Measurements from ENCODE around the gene SEMA3A.

Gene SEMA3A

GRCh38 chr7:84210301-84210700 is 15.7 kb upstream of the SEMA3A start:
- H3K4me2 ChIP-seq (ENCODE audit: low read depth, low read length, poor library complexity, severe bottlenecking): no peak overlapping the region
- H3K27ac ChIP-seq (ENCODE audit: low read depth, low read length): no peak overlapping the region
- no peaks in the 10 kb centered on the region for H3K79me2 ChIP-seq (ENCODE audit: insufficient read depth, low read length)
- no peak overlapping the region for H2AFZ ChIP-seq (ENCODE audit: low read depth, low read length, severe bottlenecking)
- H3K9ac ChIP-seq (ENCODE audit: low read length): no peak overlapping the region
- H3F3A ChIP-seq (ENCODE audit: insufficient read depth): no peaks in the 10 kb centered on the region
- no peaks in the 10 kb centered on the region for H3K9me3 ChIP-seq (ENCODE audit: insufficient read depth, low read length)
- H3K9me2 ChIP-seq (replicated peaks; ENCODE audit: insufficient read depth, low read length): no peaks in the 10 kb centered on the region
- H4K20me1 ChIP-seq (ENCODE audit: low read depth, low read length): no peaks in the 10 kb centered on the region
- no peaks in the 10 kb centered on the region for H3K27me3 ChIP-seq (ENCODE audit: low read length)
- no peaks in the 10 kb centered on the region for H3K36me3 ChIP-seq (ENCODE audit: low read length)
- TF ChIP-seq EZH2phosphoT487 (conservative IDR thresholded peaks at IDR 0.05; ENCODE audit: low read length): no peak
- no peak for TF ChIP-seq CTCF (IDR thresholded peaks at IDR 0.05; ENCODE audit: insufficient read depth, low read length, poor library complexity, severe bottlenecking)
- no peak overlapping the region for H3K4me3 ChIP-seq (ENCODE audit: insufficient read depth, low read length, poor library complexity, severe bottlenecking)

GRCh38 chr7:84209006-84209405 is 14.4 kb upstream of the SEMA3A start:
- Histone ChIP-seq H3K9me3 (ENCODE audit: insufficient read depth, low read length) (no peaks in the 10 kb centered on the region), H3K4me2 (ENCODE audit: low read depth, low read length, poor library complexity, severe bottlenecking) (no peak overlapping the region), H3K4me3 (ENCODE audit: insufficient read depth, low read length, poor library complexity, severe bottlenecking) (no peak overlapping the region), H4K20me1 (ENCODE audit: low read depth, low read length) (no peaks in the 10 kb centered on the region), H3K9ac (ENCODE audit: low read length) (no peak overlapping the region), H3K27ac (ENCODE audit: low read depth, low read length) (no peak overlapping the region), H3K79me2 (ENCODE audit: insufficient read depth, low read length) (no peaks in the 10 kb centered on the region), H3K36me3 (ENCODE audit: low read length) (no peaks in the 10 kb centered on the region), H3K9me2 (replicated peaks; ENCODE audit: insufficient read depth, low read length) (no peaks in the 10 kb centered on the region), H3K27me3 (ENCODE audit: low read length) (no peaks in the 10 kb centered on the region), H3F3A (ENCODE audit: insufficient read depth) (no peaks in the 10 kb centered on the region), H2AFZ (ENCODE audit: low read depth, low read length, severe bottlenecking) (no peak overlapping the region)
- TF ChIP-seq CTCF (IDR thresholded peaks at IDR 0.05; ENCODE audit: insufficient read depth, low read length, poor library complexity, severe bottlenecking): no peak
- TF ChIP-seq EZH2phosphoT487 (conservative IDR thresholded peaks at IDR 0.05; ENCODE audit: low read length): no peak

GRCh38 chr7:84207615-84208014 is 13.0 kb upstream of the SEMA3A start:
- TF ChIP-seq CTCF (IDR thresholded peaks at IDR 0.05; ENCODE audit: insufficient read depth, low read length, poor library complexity, severe bottlenecking): no peak
- no peak for TF ChIP-seq EZH2phosphoT487 (conservative IDR thresholded peaks at IDR 0.05; ENCODE audit: low read length)
- no peaks in the 10 kb centered on the region for H3K9me3 ChIP-seq (ENCODE audit: insufficient read depth, low read length)
- H3K4me2 ChIP-seq (ENCODE audit: low read depth, low read length, poor library complexity, severe bottlenecking): no peak overlapping the region
- H3K9ac ChIP-seq (ENCODE audit: low read length): no peak overlapping the region
- H3F3A ChIP-seq (ENCODE audit: insufficient read depth): no peaks in the 10 kb centered on the region
- no peak overlapping the region for H2AFZ ChIP-seq (ENCODE audit: low read depth, low read length, severe bottlenecking)
- no peaks in the 10 kb centered on the region for H3K36me3 ChIP-seq (ENCODE audit: low read length)
- no peak overlapping the region for H3K27ac ChIP-seq (ENCODE audit: low read depth, low read length)
- no peak overlapping the region for H3K4me3 ChIP-seq (ENCODE audit: insufficient read depth, low read length, poor library complexity, severe bottlenecking)
- no peaks in the 10 kb centered on the region for H3K9me2 ChIP-seq (replicated peaks; ENCODE audit: insufficient read depth, low read length)
- no peaks in the 10 kb centered on the region for H3K27me3 ChIP-seq (ENCODE audit: low read length)
- no peaks in the 10 kb centered on the region for H3K79me2 ChIP-seq (ENCODE audit: insufficient read depth, low read length)
- H4K20me1 ChIP-seq (ENCODE audit: low read depth, low read length): no peaks in the 10 kb centered on the region

All from SU-DHL-6 (cell line).